NCI-H2227 (cell line): ENCODE measurements around the gene FAM204A.

ENCODE experiments used
- DNase-seq: peaks from one replicate; lab custom pipeline; 2025; ENCODE audit not compliant: unreplicated experiment; lab: John Stamatoyannopoulos, UW

Gene FAM204A

GRCh38 chr10:118341791-118342637 is at the start of gene FAM204A:
Gene FAM204A (minus strand): TSS chr10:118342324. CDS start chr10:118336415, 5,909 bp downstream.
- DNase-seq = peak; percentile 92

DNA sequence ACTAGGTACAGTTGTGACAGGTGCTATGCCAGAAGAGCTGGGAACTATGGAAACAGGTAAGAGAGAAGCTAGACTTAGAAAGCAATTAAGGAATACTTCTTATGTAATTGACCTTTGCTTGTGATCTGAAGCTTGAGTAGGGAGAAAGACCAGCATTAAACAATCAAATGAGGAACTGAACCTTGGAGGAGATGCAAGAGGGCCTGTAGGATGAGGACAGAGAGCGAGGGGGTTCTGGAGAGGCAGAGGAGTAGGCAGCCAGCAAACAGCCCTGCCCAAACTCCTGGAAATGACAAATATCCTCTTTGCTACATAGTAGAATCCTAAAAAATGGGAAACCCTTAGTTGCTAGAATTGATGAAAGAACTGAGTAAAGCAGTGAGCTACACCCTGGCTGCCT is 41.6 kb upstream of the FAM204A start:
- DNase-seq = no peak

- DNase-seq = no peak
Observed at GRCh38 chr10:118383063-118383689, 41.1 kb upstream of the FAM204A start.

DNA sequence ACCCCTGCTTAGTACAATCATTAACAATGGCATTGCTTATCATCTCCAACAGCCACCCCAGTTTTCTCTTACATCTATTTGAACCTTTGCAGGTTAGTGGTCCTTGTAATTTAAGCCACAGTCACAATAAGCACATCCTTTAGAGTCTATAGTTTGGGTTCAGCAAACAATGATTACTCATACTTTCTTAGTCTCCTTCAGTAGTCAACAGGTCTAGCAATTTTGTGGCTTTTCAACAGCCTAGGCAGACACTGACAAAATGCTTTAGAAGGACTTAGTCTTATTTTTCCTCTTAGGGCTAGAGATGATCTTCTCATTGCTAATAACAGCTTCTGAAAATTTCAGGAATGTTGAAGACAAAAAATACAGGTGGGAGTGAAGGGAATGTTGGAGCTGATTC is 32.3 kb upstream of the FAM204A start:
- no peak for DNase-seq

DNA sequence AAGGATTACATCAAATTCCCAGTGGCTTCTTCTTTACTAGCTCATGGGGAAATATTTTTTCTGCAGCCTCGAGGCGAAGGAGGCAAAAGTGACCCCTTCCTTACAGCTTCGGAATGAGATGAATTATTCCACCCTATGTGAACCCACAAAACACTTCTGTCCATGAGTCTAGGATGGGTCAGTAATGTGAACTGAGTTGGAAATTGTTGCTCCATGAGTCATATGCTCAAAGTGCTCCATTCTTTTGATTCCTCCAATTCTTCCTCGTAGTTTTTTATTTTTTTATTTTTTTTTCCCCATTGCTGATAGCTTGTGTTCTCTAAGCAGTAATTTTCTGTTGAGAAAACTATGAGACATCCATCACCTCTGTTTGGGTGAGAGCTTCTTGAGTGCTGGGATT is 31.7 kb upstream of the FAM204A start:
- no peak for DNase-seq

DNA sequence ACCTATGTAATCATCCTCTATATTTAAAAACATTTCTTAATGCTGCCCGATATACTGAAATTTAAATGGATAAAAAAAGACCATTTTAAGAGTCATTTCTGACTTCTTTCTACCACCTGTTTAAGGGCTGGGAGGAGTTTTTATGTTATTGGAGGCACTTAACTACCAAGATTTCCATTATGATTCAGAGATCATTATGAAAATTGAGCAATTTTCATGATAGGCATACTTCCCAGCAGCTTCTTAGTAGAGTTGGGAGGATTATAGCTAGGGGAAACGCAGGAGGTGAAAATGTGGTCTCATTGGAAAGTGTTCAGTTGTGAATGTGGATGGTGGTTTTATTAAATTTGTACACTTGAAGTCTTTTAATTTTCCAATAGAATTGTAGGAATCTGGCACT is 28.4 kb upstream of the FAM204A start:
- no peak for DNase-seq

DNA sequence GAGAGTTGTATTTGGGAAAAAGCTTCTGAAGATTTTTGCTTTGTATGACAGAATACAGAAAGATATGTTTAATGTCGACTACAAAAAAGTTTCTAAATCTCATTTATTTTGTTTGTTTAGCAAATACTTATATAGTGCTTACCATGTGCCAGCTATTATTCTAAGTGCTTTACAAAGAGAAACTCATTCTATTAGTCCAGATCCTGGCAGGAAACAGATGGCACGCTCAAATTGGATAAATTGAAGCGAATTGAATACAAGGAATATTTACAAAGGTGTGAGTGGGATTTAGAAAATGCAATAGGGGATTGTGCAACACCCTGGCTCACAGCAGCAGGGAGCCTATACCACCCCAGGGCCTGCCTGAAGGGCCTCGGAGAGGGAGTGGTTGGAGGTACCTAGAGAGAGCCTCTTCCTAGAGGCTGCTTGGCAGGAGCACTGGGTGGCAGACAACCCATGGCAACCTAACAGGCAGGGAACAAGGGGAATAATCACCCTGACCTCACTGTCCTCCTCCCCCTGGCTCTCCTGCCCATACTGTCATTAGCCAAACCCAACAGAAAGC is 27.6 kb upstream of the FAM204A start:
- DNase-seq = peak; percentile 1

DNA sequence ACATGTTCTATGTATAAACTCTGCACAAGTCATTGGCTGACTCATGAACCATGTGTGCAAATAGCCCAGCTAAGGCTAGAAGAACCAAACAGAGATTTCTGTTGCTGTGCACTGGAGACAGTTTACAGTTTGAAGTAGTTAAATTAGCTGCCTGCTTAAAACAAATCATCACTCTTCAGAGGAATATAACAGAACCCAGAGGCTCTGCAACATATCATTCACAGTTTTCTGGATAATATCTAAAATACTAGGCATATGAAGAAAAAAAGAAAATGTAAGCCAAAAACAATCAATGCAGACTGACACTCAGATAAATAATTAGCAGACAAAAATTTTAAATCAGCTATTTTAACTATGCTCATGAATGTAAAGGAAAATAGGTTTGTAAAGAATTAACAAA is 23.6 kb upstream of the FAM204A start:
- DNase-seq = no peak

DNA sequence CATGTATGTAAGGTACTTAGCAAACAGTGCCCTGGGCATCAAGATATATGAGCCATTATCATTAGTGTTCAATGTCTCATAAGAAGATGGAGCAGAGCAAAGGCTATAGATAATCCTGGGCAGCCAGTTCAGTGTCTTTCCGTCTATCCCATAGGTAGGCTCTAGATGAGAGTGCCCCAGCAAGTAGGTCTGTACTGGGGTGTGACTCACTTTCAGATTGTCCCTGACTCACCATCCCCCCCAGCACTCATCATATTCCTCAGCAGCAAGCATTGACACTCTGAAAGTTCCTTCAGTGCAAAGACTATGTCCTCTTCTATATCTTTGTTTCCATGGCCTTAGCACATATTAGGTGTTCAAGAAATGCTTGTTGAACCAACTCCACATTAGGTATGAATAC is 20.0 kb upstream of the FAM204A start:
- DNase-seq = no peak

GRCh38 chr10:118358327-118358726 is 16.2 kb upstream of the FAM204A start:
- no peak for DNase-seq

DNA sequence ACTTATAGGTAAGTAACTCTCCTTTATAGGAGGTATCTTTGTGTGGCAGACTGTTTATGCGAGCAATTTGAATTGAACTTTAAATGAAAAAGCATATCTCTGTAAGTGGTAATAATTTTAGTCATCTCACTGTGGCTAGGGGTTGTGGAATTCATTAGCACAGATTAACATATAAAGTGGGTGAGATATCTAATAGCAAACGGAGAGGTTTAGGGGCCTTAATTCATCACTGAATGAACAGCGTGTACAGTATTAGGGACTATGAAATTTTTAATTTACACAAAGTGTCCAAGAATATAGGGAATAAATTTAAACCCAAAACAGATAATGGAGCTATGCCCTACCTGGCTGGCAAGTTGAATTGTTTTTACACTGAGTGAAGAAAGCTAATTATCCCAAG is 15.7 kb upstream of the FAM204A start:
- DNase-seq = no peak

GRCh38 chr10:118356628-118357027 is 14.5 kb upstream of the FAM204A start:
- no peak for DNase-seq

- no peak for DNase-seq
Observed at GRCh38 chr10:118355234-118355633, 13.1 kb upstream of the FAM204A start.

DNA sequence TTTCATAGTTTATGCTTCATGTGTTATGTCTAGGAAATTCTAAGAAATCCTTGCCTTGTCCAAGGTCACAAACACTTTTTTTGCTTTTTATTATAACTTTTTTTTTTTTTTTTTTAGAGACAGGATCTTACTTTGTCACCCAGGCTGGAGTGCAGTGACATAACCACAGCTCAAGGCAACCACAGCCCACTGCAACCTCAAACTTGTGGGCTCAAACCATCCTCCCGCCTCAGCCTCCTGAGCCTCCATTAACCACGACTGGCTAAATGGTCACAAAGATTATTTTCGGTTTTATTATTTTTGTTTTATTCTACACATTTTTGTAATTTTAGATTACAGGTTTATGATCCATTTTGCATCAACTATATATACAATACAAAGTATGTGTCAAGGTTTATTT is 7.1 kb upstream of the FAM204A start:
- DNase-seq = no peak

GRCh38 chr10:118343549-118343948 is 1.4 kb upstream of the FAM204A start:
- DNase-seq = no peak

DNA sequence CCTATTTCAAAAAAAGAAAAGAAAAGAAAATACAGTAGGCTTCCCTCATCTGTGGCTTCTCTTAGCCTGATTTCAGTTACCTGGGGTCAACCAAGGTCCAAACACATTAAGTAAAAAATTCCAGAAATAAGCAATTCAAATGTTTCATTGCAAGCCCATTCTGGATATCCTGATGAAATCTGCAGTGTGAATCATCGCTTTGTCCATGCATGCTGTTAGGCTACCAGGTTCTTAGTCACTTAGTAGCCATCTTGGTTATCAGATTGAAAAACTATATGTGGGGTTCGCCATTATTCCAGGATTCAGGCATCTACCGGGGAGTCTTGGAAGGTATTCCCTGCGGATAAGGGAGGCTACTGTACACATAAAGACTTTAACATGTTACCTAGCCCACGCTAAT is 991 bp upstream of the FAM204A start:
- no peak for DNase-seq

DNA sequence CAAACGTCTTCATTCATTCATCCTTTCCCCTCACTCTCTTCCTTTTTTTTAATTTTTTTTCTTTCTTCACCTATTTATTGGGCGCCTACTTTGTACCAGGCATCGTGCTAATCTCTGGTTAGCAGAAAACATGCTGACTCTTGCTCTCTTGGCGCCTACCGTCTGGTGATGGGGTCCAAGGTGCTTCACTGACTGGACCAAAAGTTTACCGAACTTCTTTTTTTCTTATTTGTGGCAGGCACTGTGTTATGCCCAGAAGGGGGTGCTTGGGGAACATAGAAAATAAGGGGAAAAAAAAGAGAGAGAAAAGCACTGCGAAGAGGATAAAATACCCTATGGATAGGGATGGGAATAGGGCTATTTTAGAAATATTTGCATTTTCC is 505 bp upstream of the FAM204A start:
- no peak for DNase-seq

DNA sequence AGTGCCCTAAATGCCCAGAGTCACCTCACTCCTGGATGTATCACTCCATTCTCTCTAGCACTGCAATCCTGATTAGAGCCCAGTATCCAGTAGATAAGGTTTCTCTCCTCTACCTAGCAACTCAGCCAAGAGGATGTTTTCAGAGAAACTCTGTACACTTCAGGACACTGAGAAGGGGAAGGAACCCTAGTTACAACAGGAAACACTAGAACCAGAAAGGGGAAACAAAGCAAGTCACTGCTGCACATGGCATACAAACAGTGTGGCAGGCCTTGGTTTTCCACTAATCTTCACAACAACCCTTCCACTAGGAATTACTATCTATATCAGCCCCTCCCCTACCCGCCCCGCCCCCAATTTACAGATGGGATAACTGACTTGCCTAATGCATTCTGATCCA is 1.6 kb downstream of the FAM204A start:
- no peak for DNase-seq

DNA sequence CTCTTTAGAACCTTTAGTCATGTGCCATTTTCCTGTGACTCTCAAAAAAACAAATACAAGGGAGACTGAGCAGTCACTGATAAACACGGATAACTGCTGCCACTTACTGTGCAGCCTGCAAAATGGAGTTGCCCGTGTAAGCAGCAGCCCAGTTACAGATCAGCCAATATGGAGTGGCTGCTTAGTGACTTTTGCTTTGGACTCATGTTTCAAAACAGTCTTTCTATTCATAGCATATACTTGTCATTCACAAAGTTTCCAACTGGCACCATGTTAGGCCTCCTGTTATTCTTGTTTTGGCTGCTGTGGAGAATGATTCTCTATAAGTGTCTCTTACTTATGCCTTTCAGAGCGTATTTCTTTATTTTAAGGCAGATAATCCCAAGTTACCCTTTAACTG is 3.0 kb downstream of the FAM204A start:
- no peak for DNase-seq

- DNase-seq = no peak
Observed at GRCh38 chr10:118337356-118337755, 4.8 kb downstream of the FAM204A start.

- DNase-seq = no peak
Observed at GRCh38 chr10:118333871-118334270, 8.3 kb downstream of the FAM204A start.

DNA sequence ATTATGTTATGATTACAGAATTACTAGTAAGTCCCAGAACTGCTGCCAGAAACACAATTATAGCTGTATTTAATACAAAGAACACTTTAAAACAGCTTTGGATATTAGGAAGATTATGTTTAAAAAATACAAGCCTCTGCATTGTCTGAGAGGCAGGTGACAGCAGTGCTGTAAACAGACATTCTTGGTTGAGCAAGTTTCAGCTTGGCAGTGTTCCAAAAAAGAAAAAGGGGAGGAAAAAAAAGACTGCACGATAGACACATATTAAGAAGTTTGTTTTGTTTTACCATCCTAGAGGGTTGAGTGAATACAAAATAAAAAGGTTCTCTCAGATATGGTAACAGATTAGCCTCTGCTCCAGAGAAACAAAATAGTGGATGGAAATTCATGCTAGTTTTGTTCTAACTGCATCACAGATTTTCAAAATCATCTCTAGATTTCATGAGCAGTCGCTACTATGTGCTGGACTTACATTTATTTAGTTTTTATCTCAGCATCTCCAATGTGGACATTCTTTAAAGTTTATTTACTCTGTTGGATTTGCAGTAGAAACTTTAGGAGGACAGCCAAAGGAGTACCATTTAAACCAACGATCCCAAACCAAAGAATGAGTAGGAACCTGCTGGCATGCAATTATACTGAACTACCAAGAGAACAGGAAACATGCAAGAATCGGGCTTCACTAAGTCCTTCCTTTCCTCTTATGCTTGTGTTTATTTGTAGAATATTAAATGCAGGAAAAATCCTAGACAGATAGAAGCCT is 9.0 kb downstream of the FAM204A start:
- DNase-seq = no peak
